Testis (tissue), 2 donors: ENCODE results near the gene KRTAP16-1.

Experiments used
- POLR2A ChIP-seq: fragments of 450-650 bp; IDR thresholded peaks from one replicate; pipeline ENCODE4 v1.6.1; 2017; ENCODE audit warnings: antibody characterized with exemption, mild to moderate bottlenecking, moderate library complexity
- TF ChIP-seq, protein P1 (sequence below), 3 experiments: fragments of 450-650 bp in 2 of 3; fragments of 200-600 bp in 1 of 3; sonication (generic) in 1 of 3; IDR thresholded peaks; one replicate each; pipeline ENCODE4 v1.5.1; 2016 to 2019; ENCODE audit warnings: antibody characterized with exemption in 3 of 3, mild to moderate bottlenecking in 2 of 3, moderate library complexity in 1 of 3

DNA sequence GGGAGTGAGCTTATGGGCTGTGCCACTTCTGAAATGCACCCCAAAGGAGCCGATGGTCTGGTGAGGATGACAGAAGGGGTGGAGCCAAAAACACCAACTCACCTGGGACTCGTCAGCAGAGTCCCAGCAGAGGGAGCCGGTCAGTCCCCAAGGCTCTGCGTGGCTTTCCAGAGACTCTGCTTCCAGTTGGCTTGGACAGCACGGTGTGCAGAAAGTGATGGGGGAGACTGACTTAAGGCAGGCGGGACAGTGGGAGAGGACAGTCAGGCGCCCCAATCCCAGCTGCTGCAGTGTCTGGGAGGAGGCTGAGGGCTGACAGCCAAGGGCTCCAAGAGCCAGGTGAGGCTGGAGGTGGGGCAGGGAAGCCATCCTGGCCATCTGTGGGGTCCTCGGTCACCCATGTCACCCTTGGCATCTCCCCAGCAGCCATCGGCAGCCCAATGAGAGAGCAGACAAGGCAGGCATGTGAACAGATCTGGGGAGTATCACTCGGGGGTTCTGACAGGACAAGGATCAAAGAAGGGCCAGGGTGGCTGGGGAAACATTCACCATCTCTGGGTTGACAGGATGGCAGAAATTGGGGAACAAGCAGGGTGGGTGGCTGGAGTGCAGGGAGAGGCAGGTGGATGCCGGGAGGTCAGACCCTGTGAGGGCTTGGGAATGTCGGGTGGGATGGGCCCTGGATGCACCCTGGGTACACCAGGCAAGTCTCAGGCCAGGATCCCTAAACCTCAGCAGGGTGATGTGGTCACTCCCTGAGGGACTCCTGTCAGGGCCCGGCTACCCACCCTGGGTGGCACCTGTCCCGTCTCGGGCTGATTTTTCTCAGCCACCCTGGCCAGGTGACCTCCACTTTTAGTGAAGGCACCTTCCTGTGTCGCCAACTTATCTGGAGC is 15.3 kb upstream of the KRTAP16-1 start:
- no peak for TF ChIP-seq POLR2A
- TF ChIP-seq, protein P1, sequence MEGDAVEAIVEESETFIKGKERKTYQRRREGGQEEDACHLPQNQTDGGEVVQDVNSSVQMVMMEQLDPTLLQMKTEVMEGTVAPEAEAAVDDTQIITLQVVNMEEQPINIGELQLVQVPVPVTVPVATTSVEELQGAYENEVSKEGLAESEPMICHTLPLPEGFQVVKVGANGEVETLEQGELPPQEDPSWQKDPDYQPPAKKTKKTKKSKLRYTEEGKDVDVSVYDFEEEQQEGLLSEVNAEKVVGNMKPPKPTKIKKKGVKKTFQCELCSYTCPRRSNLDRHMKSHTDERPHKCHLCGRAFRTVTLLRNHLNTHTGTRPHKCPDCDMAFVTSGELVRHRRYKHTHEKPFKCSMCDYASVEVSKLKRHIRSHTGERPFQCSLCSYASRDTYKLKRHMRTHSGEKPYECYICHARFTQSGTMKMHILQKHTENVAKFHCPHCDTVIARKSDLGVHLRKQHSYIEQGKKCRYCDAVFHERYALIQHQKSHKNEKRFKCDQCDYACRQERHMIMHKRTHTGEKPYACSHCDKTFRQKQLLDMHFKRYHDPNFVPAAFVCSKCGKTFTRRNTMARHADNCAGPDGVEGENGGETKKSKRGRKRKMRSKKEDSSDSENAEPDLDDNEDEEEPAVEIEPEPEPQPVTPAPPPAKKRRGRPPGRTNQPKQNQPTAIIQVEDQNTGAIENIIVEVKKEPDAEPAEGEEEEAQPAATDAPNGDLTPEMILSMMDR (IDR thresholded peaks at IDR 0.05): no peak
